ENCODE measurements around the gene MRPL37. TPM values are rescaled to one million over a fixed set of nuclear protein-coding genes. Genes with fewer than 3 reads are reported as not detected.
"Not testable (repeated sequence)": the region's sequence is repeated elsewhere in the genome, so short reads cannot be mapped to it uniquely, and the experiment has no call there.

Gene MRPL37
- total and polyA plus RNA-seq, 2 of the 4 experiments (the other 2 are of a cell fraction): 42.8 to 132 TPM

DNA sequence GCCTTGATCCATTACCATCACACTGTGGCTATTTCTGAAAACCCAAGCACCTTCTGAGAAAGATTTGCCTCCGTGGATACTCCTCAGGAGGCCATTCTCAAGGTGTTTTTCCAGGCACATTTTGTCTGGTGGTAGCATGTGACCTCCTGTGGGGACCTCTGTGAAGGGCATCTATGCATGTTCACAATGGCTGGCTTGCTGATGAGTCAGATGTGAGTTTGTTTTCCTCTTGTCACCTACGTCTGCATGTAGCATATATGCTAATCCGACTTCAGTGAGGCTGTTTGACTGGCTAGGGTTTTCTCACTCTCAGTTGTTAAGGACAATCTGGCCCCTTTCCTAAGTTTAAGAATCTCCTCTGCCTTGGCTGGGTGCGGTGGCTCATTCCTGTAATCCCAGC is 7.9 kb downstream of the MRPL37 start:
- H3K9me3 ChIP-seq (ENCODE audit: control insufficient read depth, insufficient read depth, low read length); H2AK9ac ChIP-seq (replicated peaks; ENCODE audit: low read depth, low read length, poor library complexity); H3K56ac ChIP-seq (ENCODE audit: extremely low read depth, insufficient read depth, low read length); H3K4me1 ChIP-seq (ENCODE audit: control insufficient read depth, insufficient read depth, low read length); H3K4me2 ChIP-seq (ENCODE audit: low read depth, low read length); H4K5ac ChIP-seq (ENCODE audit: low read depth, low read length); ATAC-seq (ENCODE audit: low read depth); H3K9ac ChIP-seq (ENCODE audit: low read depth, low read length); H2BK5ac ChIP-seq (ENCODE audit: low read depth, low read length, poor library complexity, severe bottlenecking); H3K14ac ChIP-seq (replicated peaks; ENCODE audit: low read depth, low read length); H3K4ac ChIP-seq (ENCODE audit: low read depth, low read length); POLR2A ChIA-PET (ENCODE audit: unreplicated experiment); H4K8ac ChIP-seq (ENCODE audit: low read depth in 2 of 2, low read length in 2 of 2); dilution Hi-C loops (cut with HindIII; ENCODE audit: low sequenced_read_pairs, unreplicated experiment); H2AK5ac ChIP-seq (ENCODE audit: low read depth, low read length); H2BK120ac ChIP-seq (ENCODE audit: low read depth, low read length); CTCF ChIA-PET; intact Hi-C loops (cut with micrococcal nuclease); H3K18ac ChIP-seq (ENCODE audit: low read depth, low read length); H2BK15ac ChIP-seq (ENCODE audit: low read depth, low read length); H3K23ac ChIP-seq (ENCODE audit: low read depth, low read length); H4K20me1 ChIP-seq (ENCODE audit: insufficient read depth, low read length); H3K27ac ChIP-seq (ENCODE audit: insufficient read depth, low read length); H4K91ac ChIP-seq (ENCODE audit: insufficient read depth, low read depth, low read length); H3K4me3 ChIP-seq (ENCODE audit: insufficient read depth, low read depth, low read length); DNase-seq; H3K27me3 ChIP-seq (ENCODE audit: control insufficient read depth, insufficient read depth, low read length); H2BK20ac ChIP-seq (ENCODE audit: low read depth, low read length); BruUV-seq (replicated peaks); H2AFZ ChIP-seq (replicated peaks; ENCODE audit: low read length, poor library complexity): not testable (repeated sequence)
- in situ Hi-C loops (cut with MboI; ENCODE audit: low sequenced_read_pairs): loop anchor here (25.0 kb wide), 1 partner anchor 346 kb away; no protein-coding TSS in a partner anchor
- 71% methylated on average over 1 of the region's 4 CpGs; no CpG with 5 or more reads in 1 of the 2 experiments for WGBS, 2 experiments (ENCODE audit: extremely low coverage in 2 of 2, insufficient read length in 1 of 2)
- H3K79me1 ChIP-seq (ENCODE audit: low read depth in 1 of 2, low read length in 2 of 2): peaks cover 24 to 27% of the 10 kb centered on the region in 2 experiments
- peaks cover 10% of the 10 kb centered on the region; the same call in 1 of the 2 replicates for H3K9me1 ChIP-seq (ENCODE audit: insufficient read depth, low read length)
- H3K36me3 ChIP-seq (ENCODE audit: control insufficient read depth, insufficient read depth, low read length): peaks cover 49% of the 10 kb centered on the region

All from IMR-90 (cell line).